Measurements from ENCODE around the gene SKI. TPM values are rescaled to one million over a fixed set of nuclear protein-coding genes. Genes with fewer than 3 reads are reported as not detected.

The SKI gene
- total RNA-seq, 2 experiments from 2014 or later, result 286 to 324 TPM

DNA sequence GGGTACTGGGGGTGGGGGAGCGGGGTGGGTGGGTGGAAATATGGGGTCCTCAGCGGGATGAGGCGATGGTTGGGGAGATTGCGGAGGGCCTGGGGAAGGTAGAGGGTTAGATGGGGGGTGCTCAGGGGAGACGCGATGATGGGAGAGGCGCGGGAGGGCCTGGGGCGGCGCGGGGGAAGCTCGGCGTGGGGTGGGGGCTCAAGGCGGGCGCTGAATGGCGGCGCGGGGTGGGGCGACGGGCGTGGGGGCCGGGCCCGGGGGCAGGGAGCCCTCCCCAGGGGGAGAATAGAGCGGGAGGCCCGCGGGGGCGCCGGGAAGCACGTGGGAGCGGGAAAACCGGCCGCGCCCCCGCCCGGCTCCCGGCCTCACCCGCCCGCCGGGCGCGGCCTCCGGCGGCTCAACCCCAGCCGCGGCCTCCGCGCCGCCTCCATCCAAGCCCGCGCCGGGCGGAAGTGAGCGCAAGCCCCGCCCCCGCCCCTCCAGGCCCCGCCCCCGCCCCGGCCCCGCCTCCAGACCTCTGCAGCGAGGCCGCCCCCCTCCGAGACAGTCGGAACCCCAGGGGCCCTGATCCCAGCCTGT lies 33.7 kb upstream of the SKI start, which contains the start of gene FAAP20:
Gene FAAP20, minus strand, starts transcription at position 454 of the 579 bp plus-strand sequence. Its CDS starts 23 bp downstream, at position 431.
- Histone ChIP-seq H3K36me3 (ENCODE audit: insufficient read depth, low read length) (peaks cover 2% of the 10 kb centered on the region), H3K4me3 (ENCODE audit: low read length) (peak within 1 kb of the TSS; percentile 57), H3K9me3 (ENCODE audit: control insufficient read depth in 1 of 2, insufficient read depth in 1 of 2, low read length in 2 of 2) (peaks cover 0 to 5% of the 10 kb centered on the region in 2 experiments), H3K4me1 (ENCODE audit: insufficient read depth, low read length) (peaks cover 64% of the 10 kb centered on the region), H3K27me3 (ENCODE audit: control insufficient read depth in 1 of 2, insufficient read depth in 2 of 2, low read length in 2 of 2) (no peaks in the 10 kb centered on the region), H3K27ac (ENCODE audit: low read depth in 1 of 2, low read length in 2 of 2) (peak within 1 kb of the TSS; percentile 83 to 86)
- Mint-ChIP-seq H3K4me1 (ENCODE audit: low read depth) (peaks cover 8% of the 10 kb centered on the region), H3K27me3 (no peaks in the 10 kb centered on the region), H3K4me3 (peak within 1 kb of the TSS; percentile 88), H3K9me3 (no peaks in the 10 kb centered on the region), H3K36me3 (ENCODE audit: low read depth) (no peaks in the 10 kb centered on the region), H3K27ac (peak within 1 kb of the TSS; percentile 86)
- intact Hi-C loops (cut with DNase I, micrococcal nuclease), result loop anchor here (2.0 to 10.0 kb wide), 4 partner anchors 60 to 650 kb away; partner anchors contain the start of genes MORN1 (in 1 of the 2) and RER1 (in 1 of the 2)
- ATAC-seq (ENCODE audit: poor library complexity) (peak; percentile 56), DNase-seq (peak in 11 of 14 experiments; percentile 16 to 89 (median 76))
- CTCF ChIA-PET, result interaction anchor here (0.6 to 3.2 kb wide), 28 partner anchors 10 to 1342 kb away, joined by 3 to 47 read pairs (median 5); partner anchors contain the start of genes MORN1, RER1 and SKI
- TF ChIP-seq, protein P1, sequence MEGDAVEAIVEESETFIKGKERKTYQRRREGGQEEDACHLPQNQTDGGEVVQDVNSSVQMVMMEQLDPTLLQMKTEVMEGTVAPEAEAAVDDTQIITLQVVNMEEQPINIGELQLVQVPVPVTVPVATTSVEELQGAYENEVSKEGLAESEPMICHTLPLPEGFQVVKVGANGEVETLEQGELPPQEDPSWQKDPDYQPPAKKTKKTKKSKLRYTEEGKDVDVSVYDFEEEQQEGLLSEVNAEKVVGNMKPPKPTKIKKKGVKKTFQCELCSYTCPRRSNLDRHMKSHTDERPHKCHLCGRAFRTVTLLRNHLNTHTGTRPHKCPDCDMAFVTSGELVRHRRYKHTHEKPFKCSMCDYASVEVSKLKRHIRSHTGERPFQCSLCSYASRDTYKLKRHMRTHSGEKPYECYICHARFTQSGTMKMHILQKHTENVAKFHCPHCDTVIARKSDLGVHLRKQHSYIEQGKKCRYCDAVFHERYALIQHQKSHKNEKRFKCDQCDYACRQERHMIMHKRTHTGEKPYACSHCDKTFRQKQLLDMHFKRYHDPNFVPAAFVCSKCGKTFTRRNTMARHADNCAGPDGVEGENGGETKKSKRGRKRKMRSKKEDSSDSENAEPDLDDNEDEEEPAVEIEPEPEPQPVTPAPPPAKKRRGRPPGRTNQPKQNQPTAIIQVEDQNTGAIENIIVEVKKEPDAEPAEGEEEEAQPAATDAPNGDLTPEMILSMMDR (IDR thresholded peaks at IDR 0.05), result no peak
- POLR2A ChIA-PET, result interaction anchor here (0.6 to 2.1 kb wide), 22 partner anchors 9 to 390 kb away, joined by 3 to 36 read pairs (median 6); partner anchors contain the start of genes MORN1, RER1, SKI and TNFRSF14

DNA sequence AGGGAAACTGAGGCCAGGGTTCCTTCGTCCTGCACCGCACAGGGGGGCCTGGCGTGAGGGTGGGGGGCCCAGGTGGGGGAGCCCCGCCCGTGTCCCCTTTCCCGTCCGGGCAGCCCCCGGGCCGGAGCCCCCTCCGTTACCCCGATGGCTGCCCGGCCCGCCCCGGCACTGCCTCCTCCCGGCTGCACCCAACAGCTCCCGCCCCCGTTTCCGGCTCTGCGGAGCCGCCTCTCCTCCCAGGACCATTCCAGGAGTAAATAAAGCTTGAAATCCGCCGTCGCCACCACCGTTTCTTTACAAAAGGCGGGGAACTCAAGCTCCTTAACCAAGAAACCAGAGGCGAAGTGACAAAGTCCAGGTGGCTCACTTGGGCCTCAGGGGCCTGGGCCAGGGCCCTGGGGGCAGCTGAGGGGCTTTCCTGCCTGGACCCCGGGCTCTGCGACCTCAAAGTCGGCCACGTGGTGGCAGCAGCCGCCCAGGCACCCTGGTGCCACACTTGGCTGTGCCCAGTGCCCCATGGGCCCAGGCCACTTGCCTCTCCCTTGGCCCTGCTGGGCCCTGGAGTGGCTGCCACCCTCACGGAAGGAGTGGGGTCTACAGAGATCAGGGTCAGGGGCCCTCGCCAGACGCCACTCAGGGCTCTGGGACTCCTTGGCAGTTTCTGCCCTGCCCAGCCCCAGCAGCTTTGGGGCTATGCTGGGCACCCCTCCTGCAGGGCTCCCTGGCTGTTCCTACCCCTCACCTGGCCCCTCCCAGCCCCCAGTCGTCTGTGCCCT lies 33.0 kb upstream of the SKI start:
- H3K4me1 Mint-ChIP-seq (ENCODE audit: low read depth), result peaks cover 13% of the 10 kb centered on the region
- POLR2A ChIA-PET, result interaction anchor here (0.7 to 2.1 kb wide), 21 partner anchors 9 to 389 kb away, joined by 3 to 36 read pairs (median 6); partner anchors contain the start of genes MORN1, RER1, SKI and TNFRSF14
- no peaks in the 10 kb centered on the region for H3K36me3 Mint-ChIP-seq (ENCODE audit: low read depth)
- Histone ChIP-seq H3K36me3 (ENCODE audit: insufficient read depth, low read length) (no peaks in the 10 kb centered on the region), H3K9me3 (ENCODE audit: control insufficient read depth in 1 of 2, insufficient read depth in 1 of 2, low read length in 2 of 2) (no peaks in the 10 kb centered on the region), H3K27me3 (ENCODE audit: control insufficient read depth in 1 of 2, insufficient read depth in 2 of 2, low read length in 2 of 2) (no peaks in the 10 kb centered on the region), H3K4me1 (ENCODE audit: insufficient read depth, low read length) (peaks cover 66% of the 10 kb centered on the region), H3K4me3 (ENCODE audit: low read length) (peak overlapping the region; percentile 57), H3K27ac (ENCODE audit: low read depth in 1 of 2, low read length in 2 of 2) (peak overlapping the region; percentile 83 to 86)
- H3K9me3 Mint-ChIP-seq, result no peaks in the 10 kb centered on the region
- TF ChIP-seq, protein P1 (IDR thresholded peaks at IDR 0.05), result peak; percentile 94
- DNase-seq, result peak; percentile 77 to 93 (median 86)
- CTCF ChIA-PET, result interaction anchor here (0.7 to 3.2 kb wide), 27 partner anchors 9 to 592 kb away, joined by 3 to 47 read pairs (median 5); partner anchors contain the start of genes MORN1, RER1 and SKI
- peak overlapping the region; percentile 88 for H3K4me3 Mint-ChIP-seq
- peak overlapping the region; percentile 86 for H3K27ac Mint-ChIP-seq
- intact Hi-C loops (cut with DNase I, micrococcal nuclease), result loop anchor here (1.0 to 10.0 kb wide), 11 partner anchors 37 to 650 kb away; partner anchors contain the start of genes MORN1 (in 1 of the 2), PEX10 (in 1 of the 2), PRXL2B (in 1 of the 2) and RER1 (in 1 of the 2)
- peak; percentile 71 for ATAC-seq (ENCODE audit: poor library complexity)
- no peaks in the 10 kb centered on the region for H3K27me3 Mint-ChIP-seq

DNA sequence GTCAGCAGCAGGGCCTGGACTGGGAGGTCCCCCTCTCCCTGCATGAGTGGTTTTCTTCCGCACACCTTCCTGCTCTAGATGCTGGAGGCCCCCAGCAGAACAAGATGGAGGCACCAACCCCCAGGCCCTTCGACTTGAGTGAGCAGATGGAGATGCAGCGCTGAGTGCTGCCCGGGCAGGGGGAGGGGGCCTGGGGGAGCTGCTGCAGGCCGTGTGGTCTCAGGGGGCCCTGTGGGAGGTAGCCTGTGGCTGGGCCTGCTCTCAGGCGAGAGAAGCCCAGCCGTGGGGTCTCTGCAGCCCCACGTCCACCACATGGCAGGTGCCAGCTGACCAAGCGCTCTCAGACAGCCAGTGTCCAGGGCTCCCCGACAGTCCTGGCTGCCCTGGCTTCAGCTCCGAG lies 32.3 kb upstream of the SKI start:
- Mint-ChIP-seq H3K9me3 (no peaks in the 10 kb centered on the region), H3K27me3 (no peaks in the 10 kb centered on the region), H3K4me1 (ENCODE audit: low read depth) (peaks cover 13% of the 10 kb centered on the region), H3K27ac (peak overlapping the region; percentile 86), H3K36me3 (ENCODE audit: low read depth) (no peaks in the 10 kb centered on the region), H3K4me3 (no peak overlapping the region)
- ChIA-PET CTCF (interaction anchor here (1.3 to 3.2 kb wide), 12 partner anchors 9 to 591 kb away, joined by 3 to 47 read pairs (median 6); partner anchors contain the start of genes MORN1 and RER1), POLR2A (interaction anchor here (1.1 to 2.1 kb wide), 11 partner anchors 32 to 352 kb away, joined by 3 to 36 read pairs (median 10); partner anchors contain the start of genes MORN1, RER1 and SKI)
- Histone ChIP-seq H3K4me1 (ENCODE audit: insufficient read depth, low read length) (peaks cover 66% of the 10 kb centered on the region), H3K27me3 (ENCODE audit: control insufficient read depth in 1 of 2, insufficient read depth in 2 of 2, low read length in 2 of 2) (no peaks in the 10 kb centered on the region), H3K36me3 (ENCODE audit: insufficient read depth, low read length) (no peaks in the 10 kb centered on the region), H3K9me3 (ENCODE audit: control insufficient read depth in 1 of 2, insufficient read depth in 1 of 2, low read length in 2 of 2) (no peaks in the 10 kb centered on the region), H3K27ac (ENCODE audit: low read depth in 1 of 2, low read length in 2 of 2) (peak overlapping the region; percentile 83 to 86), H3K4me3 (ENCODE audit: low read length) (no peak overlapping the region)
- intact Hi-C loops (cut with DNase I, micrococcal nuclease), result loop anchor here (1.0 to 10.0 kb wide), 11 partner anchors 37 to 649 kb away; partner anchors contain the start of genes MORN1 (in 1 of the 2), PEX10 (in 1 of the 2), PRXL2B (in 1 of the 2) and RER1 (in 1 of the 2)
- ATAC-seq (ENCODE audit: poor library complexity) (no peak), DNase-seq (no peak)
- TF ChIP-seq, protein P1 (IDR thresholded peaks at IDR 0.05), result no peak

Measured in CD4-positive, alpha-beta T cell (primary cell).